HG03280 (cell line): ENCODE measurements around the gene GMPS.

Experiments used
- ATAC-seq: cut with Tn5 transposase; IDR thresholded peaks from one replicate; pipeline ENCODE4 v1.9.1; 2021; ENCODE audit warnings: mild to moderate bottlenecking, moderate library complexity; ENCODE audit not compliant: unreplicated experiment

The GMPS gene

GRCh38 chr3:155989536-155989935 lies 119.1 kb downstream of the GMPS start:
- no peak for ATAC-seq

DNA sequence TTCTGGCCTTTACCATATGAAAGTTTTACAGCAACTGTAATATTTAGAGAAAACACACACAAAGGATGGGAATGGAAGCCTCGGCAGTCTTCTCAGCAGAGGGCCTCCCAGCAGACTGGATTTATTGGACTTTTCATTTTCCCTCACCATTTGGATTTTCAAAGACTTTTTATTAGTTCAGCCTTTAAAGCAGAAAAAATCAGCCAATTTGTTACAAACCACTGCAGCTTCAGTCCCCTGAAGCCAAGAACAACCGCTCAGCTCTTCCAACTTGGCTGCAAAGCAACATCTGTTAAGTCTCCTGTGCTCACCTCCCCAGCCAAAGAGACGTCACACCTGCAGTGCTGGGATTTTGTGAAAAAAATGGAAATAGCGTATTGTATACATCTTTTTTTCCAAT lies 120.8 kb downstream of the GMPS start:
- ATAC-seq, result no peak

DNA sequence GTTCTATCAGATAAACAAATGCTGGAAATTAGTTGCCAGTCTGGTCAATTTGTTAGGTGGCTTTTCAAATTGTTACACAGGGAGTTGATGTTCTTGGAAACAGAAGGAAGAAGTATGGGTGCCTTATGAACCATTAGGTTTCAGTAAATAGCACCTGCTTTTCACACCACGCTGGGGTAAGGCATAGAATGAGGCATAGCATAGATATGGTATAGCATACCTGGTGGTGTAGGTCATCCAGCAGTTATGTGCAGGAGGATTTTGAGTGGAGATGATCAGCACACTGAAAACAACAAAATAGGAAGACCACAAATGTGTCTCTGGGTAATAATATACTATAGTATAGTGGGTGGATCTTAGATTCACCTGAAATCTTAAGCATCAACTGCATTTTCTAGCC lies 121.4 kb downstream of the GMPS start:
- ATAC-seq, result no peak
